ENCODE measurements around the gene NR1H3.

NR1H3 gene

GRCh38 chr11:47270331-47271271 lies 12.8 kb downstream of the NR1H3 start:
- DNase-seq: no peak

- DNase-seq: no peak
Observed at GRCh38 chr11:47271328-47271727, 13.5 kb downstream of the NR1H3 start.

GRCh38 chr11:47271961-47272661 lies 14.3 kb downstream of the NR1H3 start:
- DNase-seq: no peak

GRCh38 chr11:47272706-47273105 lies 14.9 kb downstream of the NR1H3 start:
- no peak for DNase-seq

- no peak for DNase-seq
Observed at GRCh38 chr11:47274495-47275235, 16.9 kb downstream of the NR1H3 start.

GRCh38 chr11:47276923-47277322 lies 19.1 kb downstream of the NR1H3 start:
- DNase-seq: no peak

- no peak for DNase-seq
Observed at GRCh38 chr11:47278058-47278457, 20.3 kb downstream of the NR1H3 start.

GRCh38 chr11:47278769-47279168 lies 21.0 kb downstream of the NR1H3 start:
- no peak for DNase-seq

- DNase-seq: no peak
Observed at GRCh38 chr11:47280099-47280498, 22.3 kb downstream of the NR1H3 start.

- DNase-seq: no peak
Observed at GRCh38 chr11:47280860-47281259, 23.1 kb downstream of the NR1H3 start.

GRCh38 chr11:47282462-47282861 lies 24.7 kb downstream of the NR1H3 start:
- DNase-seq: no peak

GRCh38 chr11:47284151-47284550 lies 26.4 kb downstream of the NR1H3 start:
- DNase-seq: no peak

GRCh38 chr11:47285969-47286770 lies 28.4 kb downstream of the NR1H3 start:
- no peak for DNase-seq

- no peak for DNase-seq
Observed at GRCh38 chr11:47288066-47288465, 30.3 kb downstream of the NR1H3 start.

GRCh38 chr11:47289856-47290255 lies 32.1 kb downstream of the NR1H3 start:
- DNase-seq: no peak

GRCh38 chr11:47295385-47295784 lies 37.6 kb downstream of the NR1H3 start:
- DNase-seq: no peak

GRCh38 chr11:47296045-47296444 lies 38.2 kb downstream of the NR1H3 start:
- peak; percentile 74 for DNase-seq

- no peak for DNase-seq
Observed at GRCh38 chr11:47299078-47299477, 41.3 kb downstream of the NR1H3 start.

- DNase-seq: no peak
Observed at GRCh38 chr11:47302853-47303252, 45.1 kb downstream of the NR1H3 start.

GRCh38 chr11:47305734-47306483 lies 48.1 kb downstream of the NR1H3 start:
- peak; percentile 45 for DNase-seq

GRCh38 chr11:47306484-47306844 lies 48.7 kb downstream of the NR1H3 start:
- no peak for DNase-seq

Measured in NCI-H1436 (cell line).